HepG2 (cell line): ENCODE measurements around the gene ADARB2. TPM values are rescaled to one million over a fixed set of nuclear protein-coding genes. Genes with fewer than 3 reads are reported as not detected.

Experiments used
- ATAC-seq: fragments of 200-7000 bp; cut with Tn5 transposase; 3 replicates; pipeline ENCODE4 v1.9.1; 2020; ENCODE audit warnings: mild to moderate bottlenecking, moderate library complexity
- BruUV-seq: library from RNA; stranded (reverse); fragments of 400-500 nt; replicated peaks from 2 replicates; lab custom pipeline; 2021; lab: Mats Ljungman, UMichigan
- CTCF ChIA-PET: fragments of 300-600 bp; formaldehyde crosslinking; extraction: SDS; loops from one replicate; lab custom pipeline; 2021; ENCODE audit warnings: low total read pairs, inconsistent platforms, low intra/inter-chr PET ratio; lab: Yijun Ruan, JAX
- POLR2A ChIA-PET: fragments of 350-600 bp; sonication (Branson Sonifier 250); formaldehyde crosslinking; loops from one replicate; lab custom pipeline; 2020; ENCODE audit warnings: antibody characterized with exemption, inconsistent platforms; lab: Yijun Ruan, JAX
- DNase-seq: peaks from one replicate; pipeline ENCODE4 v3.0.0-alpha.2; 2015; ENCODE audit warnings: low spot score
- FAIRE-seq: peaks from 3 replicates; lab custom pipeline; 2011; peaks lifted over from hg19 to GRCh38; lab: Jason Lieb, UNC
- H2AFZ ChIP-seq: one replicate; pipeline ENCODE4 v1.6.1; 2011; ENCODE audit warnings: low read length, inconsistent platforms
- H3K27ac ChIP-seq: fragments of 300-600 bp; 3 replicates; pipeline ENCODE4 v1.8.0; 2011; ENCODE audit warnings: mixed run types, mild to moderate bottlenecking, mixed read lengths, low read length, inconsistent platforms; ENCODE audit not compliant: insufficient read depth; ENCODE audit errors: extremely low read length
- H3K27me3 ChIP-seq, 2 experiments: fragments of 200-600 bp in 1 of 2; 2 replicates in 1 of 2; 3 replicates in 1 of 2; pipeline versions ENCODE4 v1.6.0 to v1.8.0; 2011; ENCODE audit warnings: low read length in 2 of 2, mild to moderate bottlenecking in 2 of 2, moderate library complexity in 2 of 2, inconsistent platforms in 1 of 2; ENCODE audit not compliant: insufficient read depth in 2 of 2, control insufficient read depth in 1 of 2
- H3K36me3 ChIP-seq, 2 experiments: fragments of 200-600 bp in 1 of 2; replicated peaks in 1 of 2; 2 replicates in 1 of 2; 3 replicates in 1 of 2; pipeline versions ENCODE4 v1.5.1 to v1.8.0; 2011; ENCODE audit warnings: low read length in 2 of 2, inconsistent platforms in 1 of 2; ENCODE audit not compliant: insufficient read depth in 2 of 2, control insufficient read depth in 1 of 2
- H3K4me1 ChIP-seq: 2 replicates; pipeline ENCODE4 v1.5.1; 2012; ENCODE audit warnings: low read length, inconsistent platforms; ENCODE audit not compliant: insufficient read depth
- H3K4me2 ChIP-seq: 2 replicates; pipeline ENCODE4 v1.6.0; 2011; ENCODE audit warnings: low read depth, low read length, inconsistent platforms
- H3K4me3 ChIP-seq, 3 experiments: fragments of 200-600 bp in 1 of 3; sonication (generic), shearing (Covaris generic) in 1 of 3; replicated peaks in 1 of 3; 2 replicates each; pipeline ENCODE4 v1.5.1; 2011 to 2016; ENCODE audit warnings: low read length in 3 of 3, inconsistent platforms in 2 of 3, low read depth in 2 of 3, mild to moderate bottlenecking in 2 of 3, control low read depth in 1 of 3, mixed read lengths in 1 of 3; ENCODE audit not compliant: insufficient read depth in 1 of 3
- H3K79me2 ChIP-seq: one replicate; pipeline ENCODE4 v1.6.1; 2011; ENCODE audit warnings: low read length, inconsistent platforms; ENCODE audit not compliant: insufficient read depth
- H3K9ac ChIP-seq: 2 replicates; pipeline ENCODE4 v1.6.0; 2011; ENCODE audit warnings: mild to moderate bottlenecking, low read depth, low read length, inconsistent platforms; ENCODE audit not compliant: insufficient read depth
- H3K9me3 ChIP-seq: 2 replicates; pipeline ENCODE4 v1.5.1; 2012; ENCODE audit warnings: mild to moderate bottlenecking, low read length
- H4K20me1 ChIP-seq: 2 replicates; pipeline ENCODE4 v1.6.0; 2011; ENCODE audit warnings: inconsistent platforms, mild to moderate bottlenecking, low read length, moderate library complexity; ENCODE audit not compliant: insufficient read depth
- CC2D1A ChIP-seq: sonication (generic); formaldehyde crosslinking; IDR thresholded peaks from 2 replicates; pipeline ENCODE4 v1.8.1; 2023; ENCODE audit warnings: mild to moderate bottlenecking, missing genetic modification reagents
- EZH2 ChIP-seq: conservative IDR thresholded peaks from 2 replicates; pipeline ENCODE4 v1.6.1; 2012; ENCODE audit warnings: mild to moderate bottlenecking, low read depth, low read length, moderate library complexity
- GATA4 ChIP-seq: sonication (generic); IDR thresholded peaks from 2 replicates; pipeline ENCODE4 v1.6.1; 2016; ENCODE audit warnings: antibody characterized with exemption, low read depth, borderline replicate concordance
- HMG20B ChIP-seq: conservative IDR thresholded peaks from 2 replicates; pipeline ENCODE4 v1.6.1; 2016; ENCODE audit warnings: missing genetic modification reagents, missing compliant biosample characterization
- MTA3 ChIP-seq: sonication (generic); formaldehyde crosslinking; IDR thresholded peaks from 2 replicates; pipeline ENCODE4 v1.4.0; 2020; ENCODE audit warnings: missing genetic modification reagents
- ZBTB7B ChIP-seq: sonication (generic); formaldehyde crosslinking; IDR thresholded peaks from 2 replicates; pipeline ENCODE4 v1.4.0; 2020; ENCODE audit warnings: missing genetic modification reagents
- ZNF142 ChIP-seq: sonication (generic); formaldehyde crosslinking; IDR thresholded peaks from 2 replicates; pipeline ENCODE4 v1.4.0; 2020; ENCODE audit warnings: missing genetic modification reagents
- ZNF383 ChIP-seq: sonication (generic); formaldehyde crosslinking; IDR thresholded peaks from 2 replicates; pipeline ENCODE4 v1.4.0; 2020; ENCODE audit warnings: missing genetic modification reagents, mild to moderate bottlenecking, borderline replicate concordance
- ZNF546 ChIP-seq: sonication (generic); formaldehyde crosslinking; conservative IDR thresholded peaks from 2 replicates; pipeline ENCODE4 v1.8.1; 2023; ENCODE audit warnings: mild to moderate bottlenecking, missing genetic modification reagents
- WGBS: methylation state at CpG from one replicate; pipeline ENCODE4 v1.1.6; 2017; ENCODE audit warnings: low lambda C conversion rate; 5-methylcytosine and 5-hydroxymethylcytosine counted together
- in situ Hi-C: cut with HindIII; loops from 2 replicates; pipeline ENCODE4 v1.10.0; 2017; ENCODE audit warnings: low pct_unique_long_range_greater_than_20kb; ENCODE audit not compliant: extremely low pct_ligation_motif_present
- intact Hi-C: fragments of 100-400 bp; cut with micrococcal nuclease; formaldehyde crosslinking; loops from one replicate; pipeline ENCODE4 v1.10.0; 2022; ENCODE audit not compliant: unreplicated experiment
- polyA plus RNA-seq, 8 experiments: library from polyadenylated mRNA; depleted of rRNA in 3 of 8; stranded (reverse) in 7 of 8; unstranded in 1 of 8; fragments of >200 nt; fragmentation: Illumina TruSeq in 4 of 8; extraction: Trizol in 4 of 8; gene quantifications; 2 replicates each; pipeline versions ENCODE4 v1.2.1 to v1.2.3, GENCODE V29; 2011 to 2016; ENCODE audit warnings: low read depth in 4 of 8, missing spikeins in 1 of 8, mixed read lengths in 1 of 8; ENCODE audit not compliant: insufficient read depth in 1 of 8
- total RNA-seq, 5 experiments: library from RNA; depleted of rRNA; stranded (reverse); fragments of >200 nt; fragmentation: Illumina TruSeq; extraction: Trizol; gene quantifications; 2 replicates each; pipeline ENCODE4 v1.2.3, GENCODE V29; 2016; ENCODE audit warnings: low read depth in 1 of 5
- TF ChIP-seq, protein P1 (sequence below): sonication (generic); formaldehyde crosslinking; IDR thresholded peaks from 2 replicates; pipeline ENCODE4 v1.4.0; 2020; ENCODE audit warnings: mild to moderate bottlenecking, missing genetic modification reagents

The ADARB2 gene
- total and polyA plus RNA-seq, 2 of the 13 experiments (the other 11 are each of a cell fraction or from before 2014, with no cell fraction given) = not detected

DNA sequence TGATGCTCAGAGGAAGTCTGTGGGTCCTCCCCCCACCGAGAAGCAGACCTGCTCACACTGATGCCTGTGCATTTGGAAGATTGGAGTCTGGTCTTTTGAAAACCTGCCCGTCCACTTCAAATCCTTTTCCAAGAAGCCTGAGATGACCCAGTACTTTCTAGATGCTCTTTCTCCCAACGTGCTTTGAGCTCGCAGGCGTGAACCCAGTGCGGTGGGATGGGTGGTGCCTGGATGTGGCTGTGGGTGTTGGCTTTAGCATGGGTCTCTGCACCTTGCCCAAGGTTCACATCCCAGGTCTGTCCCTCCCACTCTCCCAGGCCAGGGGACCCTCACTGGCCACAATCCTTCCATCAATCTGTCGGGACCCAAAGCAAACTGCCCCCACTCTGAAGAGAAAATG lies 170.2 kb downstream of the ADARB2 start:
- Histone ChIP-seq H3K27ac (no peak overlapping the region), H2AFZ (no peak overlapping the region), H3K4me1 (no peaks in the 10 kb centered on the region), H3K9me3 (no peaks in the 10 kb centered on the region), H3K27me3 (peaks cover 1 to 31% of the 10 kb centered on the region in 2 experiments; a peak in 2 of 5 replicates), H3K79me2 (no peaks in the 10 kb centered on the region), H3K36me3 (no peaks in the 10 kb centered on the region), H3K9ac (no peak overlapping the region)
- in situ Hi-C loops (no loop called here), intact Hi-C loops (no loop called here)
- DNase-seq = no peak
- no peak for FAIRE-seq
- WGBS = 5% methylated on average over 6 of the region's 7 CpGs
- no peak for ATAC-seq
- POLR2A ChIA-PET = no interaction called here
- TF ChIP-seq GATA4 (no peak), ZNF546 (CRISPR knock-in tag) (no peak), CC2D1A (CRISPR knock-in tag) (no peak)
- TF ChIP-seq, all 625 proteins: peak for 0
- no TSS peak for BruUV-seq
- no peak overlapping the region for H3K4me3 ChIP-seq
- CTCF ChIA-PET = no interaction called here
- no peaks in the 10 kb centered on the region for H4K20me1 ChIP-seq
- no peak overlapping the region for H3K4me2 ChIP-seq

DNA sequence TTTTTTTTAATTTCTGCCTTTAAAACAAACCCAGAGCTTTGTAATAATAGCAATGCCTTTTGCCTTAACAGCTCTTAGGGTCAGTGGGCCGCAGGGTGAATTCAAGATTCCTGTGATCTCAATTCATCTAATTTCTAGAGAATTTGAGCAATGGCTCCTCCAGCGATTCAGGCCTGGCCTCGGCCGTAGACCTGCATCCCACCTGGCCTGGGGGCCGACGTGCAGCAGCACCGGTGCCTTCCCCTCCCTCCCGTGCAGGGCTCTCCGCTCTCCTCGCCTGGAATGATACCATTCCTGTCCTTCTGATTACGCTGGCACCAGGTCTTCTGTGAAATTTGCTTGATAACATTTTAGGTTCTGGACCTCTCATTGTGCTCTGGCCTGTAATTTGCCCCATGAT lies 172.5 kb downstream of the ADARB2 start:
- Histone ChIP-seq H3K4me2 (no peak overlapping the region), H3K4me3 (no peak overlapping the region), H3K36me3 (no peaks in the 10 kb centered on the region), H3K9me3 (no peaks in the 10 kb centered on the region), H3K79me2 (no peaks in the 10 kb centered on the region), H3K4me1 (no peaks in the 10 kb centered on the region), H3K9ac (no peak overlapping the region), H3K27ac (no peak overlapping the region), H4K20me1 (no peaks in the 10 kb centered on the region), H3K27me3 (peaks cover 4 to 39% of the 10 kb centered on the region in 2 experiments; a peak in 3 of 5 replicates), H2AFZ (no peak overlapping the region)
- in situ Hi-C loops = no loop called here
- POLR2A ChIA-PET = no interaction called here
- CTCF ChIA-PET = no interaction called here
- FAIRE-seq (no peak), ATAC-seq (no peak), DNase-seq (no peak)
- intact Hi-C loops = no loop called here
- BruUV-seq = no TSS peak
- 33% methylated on average over 7 of the region's 11 CpGs for WGBS
- TF ChIP-seq HMG20B (CRISPR knock-in tag) = no peak
- no peak for TF ChIP-seq ZNF142
- no peak for TF ChIP-seq ZBTB7B (CRISPR knock-in tag)
- no peak for TF ChIP-seq ZNF383
- no peak for TF ChIP-seq EZH2
- TF ChIP-seq MTA3 (CRISPR knock-in tag) = no peak
- TF ChIP-seq, protein P1, sequence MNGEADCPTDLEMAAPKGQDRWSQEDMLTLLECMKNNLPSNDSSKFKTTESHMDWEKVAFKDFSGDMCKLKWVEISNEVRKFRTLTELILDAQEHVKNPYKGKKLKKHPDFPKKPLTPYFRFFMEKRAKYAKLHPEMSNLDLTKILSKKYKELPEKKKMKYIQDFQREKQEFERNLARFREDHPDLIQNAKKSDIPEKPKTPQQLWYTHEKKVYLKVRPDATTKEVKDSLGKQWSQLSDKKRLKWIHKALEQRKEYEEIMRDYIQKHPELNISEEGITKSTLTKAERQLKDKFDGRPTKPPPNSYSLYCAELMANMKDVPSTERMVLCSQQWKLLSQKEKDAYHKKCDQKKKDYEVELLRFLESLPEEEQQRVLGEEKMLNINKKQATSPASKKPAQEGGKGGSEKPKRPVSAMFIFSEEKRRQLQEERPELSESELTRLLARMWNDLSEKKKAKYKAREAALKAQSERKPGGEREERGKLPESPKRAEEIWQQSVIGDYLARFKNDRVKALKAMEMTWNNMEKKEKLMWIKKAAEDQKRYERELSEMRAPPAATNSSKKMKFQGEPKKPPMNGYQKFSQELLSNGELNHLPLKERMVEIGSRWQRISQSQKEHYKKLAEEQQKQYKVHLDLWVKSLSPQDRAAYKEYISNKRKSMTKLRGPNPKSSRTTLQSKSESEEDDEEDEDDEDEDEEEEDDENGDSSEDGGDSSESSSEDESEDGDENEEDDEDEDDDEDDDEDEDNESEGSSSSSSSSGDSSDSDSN (CRISPR knock-in tag) = no peak
